Large intestine (tissue), 3 donors: ENCODE data around the gene TCF25. TPM values are rescaled to one million over a fixed set of nuclear protein-coding genes. Genes with fewer than 3 reads are reported as not detected.
"Not testable (repeated sequence)": the region's sequence is repeated elsewhere in the genome, so short reads cannot be mapped to it uniquely, and the experiment has no call there.

ENCODE experiments used
- DNase-seq, 2 donors: peaks; one replicate each; pipeline versions ENCODE4 v3.0.0 to v3.0.0-alpha.2; 2013
- H3K27ac ChIP-seq: one replicate; pipeline ENCODE4 v1.5.1; 2013; ENCODE audit warnings: low read length
- H3K27me3 ChIP-seq: 2 replicates; pipeline ENCODE4 v1.6.1; 2013; ENCODE audit warnings: low read length; ENCODE audit not compliant: control insufficient read depth, insufficient read depth
- H3K36me3 ChIP-seq: 2 replicates; pipeline ENCODE4 v1.6.1; 2013; ENCODE audit warnings: low read length; ENCODE audit not compliant: control insufficient read depth, insufficient read depth
- H3K4me1 ChIP-seq: one replicate; pipeline ENCODE4 v1.6.1; 2013; ENCODE audit warnings: low read length; ENCODE audit not compliant: control insufficient read depth, insufficient read depth
- H3K4me3 ChIP-seq: one replicate; pipeline ENCODE4 v1.5.1; 2013; ENCODE audit warnings: low read length
- H3K9me3 ChIP-seq: one replicate; pipeline ENCODE4 v1.6.1; 2013; ENCODE audit warnings: mild to moderate bottlenecking, low read depth, low read length, moderate library complexity; ENCODE audit not compliant: control insufficient read depth
- WGBS: methylation state at CpG from one replicate; pipeline ENCODE4 v1.1.5; 2013; ENCODE audit warnings: low lambda C conversion rate; ENCODE audit not compliant: insufficient coverage; 5-methylcytosine and 5-hydroxymethylcytosine counted together
- polyA plus RNA-seq: library from polyadenylated mRNA; unstranded; fragments of 120-200 nt; gene quantifications from one replicate; pipeline ENCODE4 v1.2.1, GENCODE V29; 2013

TCF25 gene
- polyA plus RNA-seq, 1 donor, result 129 TPM

GRCh38 chr16:89829630-89830437 is 43.6 kb upstream of the TCF25 start:
- DNase-seq, result peak; percentile 60 to 83
- WGBS, result no CpG with 5 or more reads among the region's 17 CpGs

GRCh38 chr16:89831810-89832328 is 41.5 kb upstream of the TCF25 start:
- Histone ChIP-seq H3K27me3 (no peaks in the 10 kb centered on the region), H3K4me3 (no peak overlapping the region), H3K27ac (no peak overlapping the region), H3K4me1 (peaks cover 43% of the 10 kb centered on the region), H3K9me3 (peaks cover 16% of the 10 kb centered on the region), H3K36me3 (peaks cover 26% of the 10 kb centered on the region)
- WGBS, result 100% methylated on average over 1 of the region's 25 CpGs
- DNase-seq, result no peak

More at GRCh38 chr16:89829630-89830437, 43.6 kb upstream of the TCF25 start:
- H3K4me3 ChIP-seq, result peak overlapping the region; percentile 69
- H3K36me3 ChIP-seq, result peaks cover 13% of the 10 kb centered on the region
- H3K4me1 ChIP-seq, result peaks cover 50% of the 10 kb centered on the region
- H3K27ac ChIP-seq, result peak overlapping the region; percentile 85
- H3K27me3 ChIP-seq, result no peaks in the 10 kb centered on the region
- peaks cover 13% of the 10 kb centered on the region for H3K9me3 ChIP-seq

GRCh38 chr16:89833664-89834363 is 39.6 kb upstream of the TCF25 start:
- H3K4me3 ChIP-seq, H3K27me3 ChIP-seq: not testable (repeated sequence)
- peak; percentile 38 to 61 for DNase-seq
- H3K36me3 ChIP-seq, result peaks cover 30% of the 10 kb centered on the region
- peaks cover 49% of the 10 kb centered on the region for H3K4me1 ChIP-seq
- peaks cover 16% of the 10 kb centered on the region for H3K9me3 ChIP-seq
- WGBS, result no CpG with 5 or more reads among the region's 39 CpGs
- H3K27ac ChIP-seq, result peak overlapping the region; percentile 56

GRCh38 chr16:89834813-89835363 is 38.5 kb upstream of the TCF25 start:
- not testable (repeated sequence) for H3K27me3 ChIP-seq, H3K4me3 ChIP-seq, H3K27ac ChIP-seq, DNase-seq
- WGBS, result no CpG with 5 or more reads among the region's 42 CpGs
- Histone ChIP-seq H3K36me3 (peaks cover 30% of the 10 kb centered on the region), H3K4me1 (peaks cover 45% of the 10 kb centered on the region), H3K9me3 (peaks cover 16% of the 10 kb centered on the region)

GRCh38 chr16:89836484-89836883 is 36.9 kb upstream of the TCF25 start:
- Histone ChIP-seq H3K4me1 (peaks cover 33% of the 10 kb centered on the region), H3K36me3 (peaks cover 30% of the 10 kb centered on the region), H3K9me3 (peaks cover 16% of the 10 kb centered on the region)
- not testable (repeated sequence) for H3K4me3 ChIP-seq, DNase-seq, H3K27me3 ChIP-seq, H3K27ac ChIP-seq
- WGBS, result 100% methylated on average over 1 of the region's 15 CpGs

- H3K4me3 ChIP-seq, result peak overlapping the region; percentile 7
- H3K9me3 ChIP-seq, result peaks cover 16% of the 10 kb centered on the region
- H3K36me3 ChIP-seq, result peaks cover 25% of the 10 kb centered on the region
- WGBS, result no CpG with 5 or more reads among the region's 17 CpGs
- H3K27ac ChIP-seq, result peak overlapping the region; percentile 73
- no peak for DNase-seq
- H3K27me3 ChIP-seq, result no peaks in the 10 kb centered on the region
- peaks cover 29% of the 10 kb centered on the region for H3K4me1 ChIP-seq
Observed at GRCh38 chr16:89837014-89837546, 36.3 kb upstream of the TCF25 start.

GRCh38 chr16:89841275-89841674 is 32.1 kb upstream of the TCF25 start:
- Histone ChIP-seq H3K4me1 (peaks cover 17% of the 10 kb centered on the region), H3K27ac (no peak overlapping the region), H3K4me3 (no peak overlapping the region), H3K27me3 (no peaks in the 10 kb centered on the region), H3K9me3 (no peaks in the 10 kb centered on the region), H3K36me3 (peaks cover 16% of the 10 kb centered on the region)
- no CpG with 5 or more reads among the region's 10 CpGs for WGBS
- no peak for DNase-seq

- H3K4me3 ChIP-seq, result no peak overlapping the region
- peaks cover 18% of the 10 kb centered on the region for H3K4me1 ChIP-seq
- no peak for DNase-seq
- no peaks in the 10 kb centered on the region for H3K27me3 ChIP-seq
- H3K27ac ChIP-seq, result no peak overlapping the region
- H3K36me3 ChIP-seq, result peaks cover 8% of the 10 kb centered on the region
- no peaks in the 10 kb centered on the region for H3K9me3 ChIP-seq
- WGBS, result no CpG with 5 or more reads among the region's 26 CpGs
Observed at GRCh38 chr16:89842471-89843408, 30.7 kb upstream of the TCF25 start.

- Histone ChIP-seq H3K9me3 (no peaks in the 10 kb centered on the region), H3K27ac (no peak overlapping the region), H3K4me1 (peaks cover 16% of the 10 kb centered on the region), H3K4me3 (no peak overlapping the region), H3K27me3 (no peaks in the 10 kb centered on the region), H3K36me3 (peaks cover 8% of the 10 kb centered on the region)
- WGBS, result 100% methylated on average over 1 of the region's 20 CpGs
- no peak for DNase-seq
Observed at GRCh38 chr16:89843409-89844350, 29.7 kb upstream of the TCF25 start.
